B cell (primary cell): ENCODE measurements around the gene ZNF142. TPM values are rescaled to one million over a fixed set of nuclear protein-coding genes. Genes with fewer than 3 reads are reported as not detected.

ENCODE experiments used
- ATAC-seq: fragments of 200-7000 bp; cut with Tn5 transposase; one replicate; pipeline ENCODE4 v1.10.0; 2021; ENCODE audit warnings: low read depth, mild to moderate bottlenecking, moderate number of reproducible peaks, moderate library complexity
- CTCF ChIA-PET: fragments of 350-600 bp; sonication (Branson Sonifier 250); formaldehyde crosslinking; loops from one replicate; lab custom pipeline; 2021; ENCODE audit warnings: antibody characterized with exemption, inconsistent platforms; lab: Charles Lee
- POLR2A ChIA-PET: fragments of 350-600 bp; sonication (Branson Sonifier 250); formaldehyde crosslinking; loops from one replicate; lab custom pipeline; 2021; ENCODE audit warnings: antibody characterized with exemption; lab: Charles Lee
- DNase-seq: peaks from one replicate; pipeline ENCODE4 v3.0.0; 2013
- H2AFZ ChIP-seq: 2 replicates; pipeline ENCODE4 v1.6.1; 2012; ENCODE audit warnings: mild to moderate bottlenecking, low read depth, low read length; ENCODE audit not compliant: insufficient read depth, poor library complexity, severe bottlenecking
- H3K27ac ChIP-seq, 2 donors: 1 replicate in 1 of 2; 2 replicates in 1 of 2; pipeline ENCODE4 v1.5.1; 2012 to 2013; ENCODE audit warnings: low read length in 2 of 2, mild to moderate bottlenecking in 2 of 2, moderate library complexity in 1 of 2
- H3K27me3 ChIP-seq, 4 experiments: fragments of 200-600 bp in 1 of 4; sonication (generic) in 1 of 4; replicated peaks in 1 of 4; 1 replicate in 2 of 4; 2 replicates in 2 of 4; pipeline versions ENCODE4 v1.6.1 to v1.7.0; 2013 to 2016; ENCODE audit warnings: low read length in 3 of 4, mild to moderate bottlenecking in 2 of 4, mixed read lengths in 1 of 4, moderate library complexity in 1 of 4; ENCODE audit not compliant: insufficient read depth in 4 of 4, control insufficient read depth in 3 of 4; ENCODE audit errors: control extremely low read depth in 1 of 4
- H3K36me3 ChIP-seq, 2 experiments: replicated peaks in 1 of 2; 1 replicate in 1 of 2; 2 replicates in 1 of 2; pipeline versions ENCODE4 v1.6.1 to v1.7.1; 2013; ENCODE audit warnings: low read length in 1 of 2; ENCODE audit not compliant: insufficient read depth in 2 of 2, control insufficient read depth in 1 of 2; ENCODE audit errors: control extremely low read depth in 1 of 2, extremely low read depth in 1 of 2
- H3K4me1 ChIP-seq, 2 donors: fragments of 200-600 bp in 1 of 2; sonication (generic) in 1 of 2; 1 replicate in 1 of 2; 2 replicates in 1 of 2; pipeline versions ENCODE4 v1.5.1 to v1.6.1; 2013 to 2017; ENCODE audit warnings: low read length in 2 of 2; ENCODE audit not compliant: control insufficient read depth in 2 of 2, insufficient read depth in 2 of 2
- H3K4me2 ChIP-seq: replicated peaks from 2 replicates; pipeline ENCODE3; 2012; ENCODE audit warnings: mild to moderate bottlenecking, low read depth, low read length; ENCODE audit not compliant: poor library complexity, severe bottlenecking
- H3K4me3 ChIP-seq, 5 experiments: fragments of 200-600 bp in 1 of 5; sonication (generic) in 1 of 5; 1 replicate in 3 of 5; 2 replicates in 2 of 5; pipeline versions ENCODE4 v1.5.1 to v1.7.0; 2011 to 2016; ENCODE audit warnings: low read length in 4 of 5, mild to moderate bottlenecking in 4 of 5, low read depth in 2 of 5, control low read depth in 1 of 5, moderate library complexity in 1 of 5; ENCODE audit not compliant: insufficient read depth in 1 of 5; ENCODE audit errors: control extremely low read depth in 1 of 5, extremely low read depth in 1 of 5
- H3K79me2 ChIP-seq: fragments of 200-600 bp; sonication (generic); one replicate; pipeline ENCODE4 v1.6.0; 2016; ENCODE audit warnings: low read length; ENCODE audit not compliant: control insufficient read depth, insufficient read depth
- H3K9ac ChIP-seq: fragments of 200-600 bp; sonication (generic); 2 replicates; pipeline ENCODE4 v1.6.1; 2017; ENCODE audit warnings: mild to moderate bottlenecking, low read length, moderate library complexity
- H3K9me3 ChIP-seq, 3 donors: one replicate each; pipeline versions ENCODE4 v1.6.1 to v1.7.1; 2013; ENCODE audit warnings: low read length in 2 of 3; ENCODE audit not compliant: control insufficient read depth in 2 of 3, insufficient read depth in 1 of 3; ENCODE audit errors: control extremely low read depth in 1 of 3
- H4K20me1 ChIP-seq: 2 replicates; pipeline ENCODE4 v1.6.0; 2012; ENCODE audit warnings: mild to moderate bottlenecking, low read length; ENCODE audit not compliant: insufficient read depth, control insufficient read depth, poor library complexity, severe bottlenecking
- H3K27ac Mint-ChIP-seq: one replicate; pipeline ENCODE4 v1.8.0; 2021; ENCODE audit warnings: mixed read lengths
- H3K27me3 Mint-ChIP-seq: one replicate; pipeline ENCODE4 v1.8.0; 2021; ENCODE audit warnings: mixed read lengths
- H3K4me1 Mint-ChIP-seq: one replicate; pipeline ENCODE4 v1.8.0; 2021; ENCODE audit warnings: mixed read lengths
- H3K4me3 Mint-ChIP-seq: one replicate; pipeline ENCODE4 v1.8.0; 2021; ENCODE audit warnings: mixed read lengths
- H3K9me3 Mint-ChIP-seq: one replicate; pipeline ENCODE4 v1.8.0; 2022; ENCODE audit warnings: mixed read lengths; ENCODE audit not compliant: insufficient read depth
- CTCF ChIP-seq: fragments of 200-600 bp; IDR thresholded peaks from one replicate; pipeline ENCODE4 v1.8.0; 2022; ENCODE audit warnings: antibody characterized with exemption, mild to moderate bottlenecking
- EZH2 ChIP-seq: IDR thresholded peaks from 2 replicates; pipeline ENCODE4 v1.6.1; 2012; ENCODE audit warnings: borderline replicate concordance, low read depth, mild to moderate bottlenecking, moderate library complexity, low read length; ENCODE audit not compliant: insufficient read depth, poor library complexity, severe bottlenecking
- WGBS: methylation state at CpG from one replicate; pipeline ENCODE4 v1.1.5; 2013; ENCODE audit warnings: missing lambda C conversion rate; ENCODE audit not compliant: insufficient coverage; 5-methylcytosine and 5-hydroxymethylcytosine counted together
- intact Hi-C: fragments of 100-400 bp; cut with micrococcal nuclease; formaldehyde crosslinking; loops from one replicate; pipeline ENCODE4 v1.10.0; 2022
- polyA plus RNA-seq: library from polyadenylated mRNA; depleted of rRNA; stranded (reverse); fragments of >200 nt; gene quantifications from 2 replicates; pipeline ENCODE4 v1.2.3, GENCODE V29; 2012
- total RNA-seq, 2 donors: library from RNA; stranded (reverse); fragments of 120-200 nt in 1 of 2; gene quantifications; 1 replicate in 1 of 2; 2 replicates in 1 of 2; pipeline versions ENCODE4 v1.2.3 to v1.2.4, GENCODE V29; 2013 to 2022

ZNF142 gene
- total and polyA plus RNA-seq, 2 donors (not counting 1 experiment from before 2014, with no cell fraction given), result 26.7 to 51.1 TPM

GRCh38 chr2:218618102-218618860 is 41.1 kb downstream of the ZNF142 start:
- ChIA-PET POLR2A (no interaction called here), CTCF (no interaction called here)
- Mint-ChIP-seq H3K4me3 (no peak overlapping the region), H3K27me3 (no peaks in the 10 kb centered on the region), H3K4me1 (peaks cover 3% of the 10 kb centered on the region), H3K9me3 (no peaks in the 10 kb centered on the region), H3K27ac (no peak overlapping the region)
- Histone ChIP-seq H3K79me2 (no peaks in the 10 kb centered on the region), H3K9ac (no peak overlapping the region), H2AFZ (no peak overlapping the region), H3K36me3 (no peaks in the 10 kb centered on the region), H3K4me2 (no peak overlapping the region), H3K27me3 (no peaks in the 10 kb centered on the region), H3K9me3 (no peaks in the 10 kb centered on the region), H3K4me1 (peaks cover 0 to 3% of the 10 kb centered on the region in 2 donors), H3K27ac (no peak overlapping the region), H4K20me1 (no peaks in the 10 kb centered on the region), H3K4me3 (no peak overlapping the region)
- ATAC-seq (no peak), DNase-seq (no peak)
- WGBS, result 98% methylated on average over 9 of the region's 9 CpGs
- intact Hi-C loops, result no loop called here
- TF ChIP-seq EZH2 (no peak), CTCF (no peak)

DNA sequence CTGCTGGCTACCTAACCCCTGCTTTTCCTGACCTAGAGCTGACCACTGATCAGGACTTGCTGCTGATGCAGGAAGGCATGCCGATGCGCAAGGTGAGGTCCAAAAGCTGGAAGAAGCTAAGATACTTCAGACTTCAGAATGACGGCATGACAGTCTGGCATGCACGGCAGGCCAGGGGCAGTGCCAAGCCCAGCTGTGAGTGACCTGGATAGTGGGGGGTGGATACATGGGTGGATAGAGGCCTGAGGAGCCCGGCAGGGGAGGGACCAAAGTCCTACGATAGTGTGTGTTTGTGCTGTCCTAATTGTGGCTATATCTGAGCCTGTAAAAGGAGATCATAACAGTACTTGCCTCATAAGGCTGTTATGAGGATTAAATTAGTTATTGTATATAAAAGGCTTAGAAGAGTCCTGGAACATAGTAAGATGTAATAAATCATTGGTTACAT is 43.5 kb downstream of the ZNF142 start:
- no peak overlapping the region for H2AFZ ChIP-seq
- no peaks in the 10 kb centered on the region for H3K4me1 Mint-ChIP-seq
- 93% methylated on average over 6 of the region's 6 CpGs for WGBS

More for the DNA sequence above, 43.5 kb downstream of the ZNF142 start:
- POLR2A ChIA-PET, result no interaction called here
- no peaks in the 10 kb centered on the region for H3K4me1 ChIP-seq
- H3K27ac Mint-ChIP-seq, result no peak overlapping the region
- CTCF ChIA-PET, result no interaction called here
- H3K9me3 Mint-ChIP-seq, result no peaks in the 10 kb centered on the region
- no peak overlapping the region for H3K4me3 ChIP-seq
- no peaks in the 10 kb centered on the region for H3K9me3 ChIP-seq
- H3K4me3 Mint-ChIP-seq, result no peak overlapping the region
- intact Hi-C loops, result no loop called here
- no peaks in the 10 kb centered on the region for H3K79me2 ChIP-seq
- H3K9ac ChIP-seq, result no peak overlapping the region
- no peak overlapping the region for H3K4me2 ChIP-seq
- ATAC-seq (no peak), DNase-seq (no peak)
- TF ChIP-seq EZH2, result no peak
- no peak for TF ChIP-seq CTCF
- no peaks in the 10 kb centered on the region for H3K36me3 ChIP-seq
- peaks cover 0 to 3% (median 0%) of the 10 kb centered on the region in 4 experiments for H3K27me3 ChIP-seq
- no peak overlapping the region for H3K27ac ChIP-seq
- H4K20me1 ChIP-seq, result no peaks in the 10 kb centered on the region
- no peaks in the 10 kb centered on the region for H3K27me3 Mint-ChIP-seq
